HEK293 (cell line): ENCODE measurements around the gene CCNB1IP1.
A peak's percentile ranks its signal among the peaks of the same experiment; 100 is the strongest.

Source experiments
- CTCF ChIA-PET: fragments of 350-600 bp; formaldehyde crosslinking; extraction: SDS; loops from one replicate; lab custom pipeline; 2021; ENCODE audit warnings: antibody characterized with exemption; lab: Yijun Ruan, JAX
- POLR2A ChIA-PET: fragments of 300-600 bp; formaldehyde crosslinking; extraction: SDS; loops from one replicate; lab custom pipeline; 2020; ENCODE audit warnings: antibody characterized with exemption, inconsistent platforms; lab: Yijun Ruan, JAX
- H3K27ac ChIP-seq: fragments of 200-500 bp; sonication (Bioruptor generic); 2 replicates; pipeline ENCODE4 v1.5.1; 2014; ENCODE audit warnings: low read depth, low read length, control low read depth, inconsistent platforms; ENCODE audit errors: extremely low read depth
- H3K36me3 ChIP-seq, 2 experiments: fragments of 200-500 bp in 1 of 2; sonication (Bioruptor generic) in 1 of 2; 1 replicate in 1 of 2; 2 replicates in 1 of 2; pipeline ENCODE4 v1.5.1; 2014 to 2017; ENCODE audit warnings: inconsistent platforms in 2 of 2, low read length in 2 of 2; ENCODE audit not compliant: control insufficient read depth in 2 of 2, insufficient read depth in 1 of 2
- H3K4me1 ChIP-seq: fragments of 200-500 bp; sonication (Bioruptor generic); 2 replicates; pipeline ENCODE4 v1.5.1; 2014; ENCODE audit warnings: mild to moderate bottlenecking, low read length, inconsistent platforms; ENCODE audit not compliant: control insufficient read depth, insufficient read depth
- H3K4me3 ChIP-seq: 2 replicates; pipeline ENCODE4 v1.5.1; 2011; ENCODE audit warnings: low read depth, mild to moderate bottlenecking, control low read depth, low read length, moderate library complexity
- H3K9me3 ChIP-seq: fragments of 200-500 bp; sonication (Bioruptor generic); 2 replicates; pipeline ENCODE4 v1.5.1; 2014; ENCODE audit warnings: low read depth, low read length, inconsistent platforms; ENCODE audit not compliant: control insufficient read depth, insufficient read depth
- CTCF ChIP-seq: fragments of 450-650 bp; formaldehyde crosslinking; IDR thresholded peaks from 2 replicates; pipeline ENCODE4 v1.5.1; 2016; ENCODE audit warnings: missing biosample characterization, missing genetic modification characterization
- GLIS1 ChIP-seq: fragments of 450-650 bp; formaldehyde crosslinking; IDR thresholded peaks from 2 replicates; pipeline ENCODE4 v1.5.1; 2016; ENCODE audit warnings: missing biosample characterization, missing genetic modification characterization
- KLF10 ChIP-seq: fragments of 450-650 bp; IDR thresholded peaks from 2 replicates; pipeline ENCODE4 v1.5.1; 2018; ENCODE audit warnings: missing biosample characterization, mild to moderate bottlenecking, missing genetic modification characterization
- KLF16 ChIP-seq: fragments of 450-650 bp; formaldehyde crosslinking; IDR thresholded peaks from 2 replicates; pipeline ENCODE4 v1.5.1; 2017; ENCODE audit warnings: missing biosample characterization, missing genetic modification characterization
- KLF7 ChIP-seq: fragments of 450-650 bp; formaldehyde crosslinking; IDR thresholded peaks from 2 replicates; pipeline ENCODE4 v1.5.1; 2016; ENCODE audit warnings: missing biosample characterization, missing genetic modification characterization, borderline replicate concordance
- RBAK ChIP-seq: fragments of 450-650 bp; formaldehyde crosslinking; IDR thresholded peaks from 2 replicates; pipeline ENCODE4 v1.5.1; 2016; ENCODE audit warnings: missing biosample characterization, missing genetic modification characterization
- ZBTB20 ChIP-seq: fragments of 450-650 bp; formaldehyde crosslinking; IDR thresholded peaks from 2 replicates; pipeline ENCODE4 v1.5.1; 2016; ENCODE audit warnings: missing biosample characterization, missing genetic modification characterization
- ZBTB48 ChIP-seq: fragments of 450-650 bp; formaldehyde crosslinking; IDR thresholded peaks from 2 replicates; pipeline ENCODE4 v1.5.1; 2016; ENCODE audit warnings: missing biosample characterization, missing genetic modification characterization
- ZEB2 ChIP-seq: fragments of 450-650 bp; formaldehyde crosslinking; IDR thresholded peaks from 2 replicates; pipeline ENCODE4 v1.5.1; 2016; ENCODE audit warnings: missing biosample characterization, missing genetic modification characterization
- ZNF10 ChIP-seq: fragments of 450-650 bp; formaldehyde crosslinking; IDR thresholded peaks from 2 replicates; pipeline ENCODE4 v1.5.1; 2017; ENCODE audit warnings: missing biosample characterization, missing genetic modification characterization
- ZNF184 ChIP-seq: fragments of 450-650 bp; IDR thresholded peaks from 2 replicates; pipeline ENCODE4 v1.5.1; 2018; ENCODE audit warnings: missing biosample characterization, mild to moderate bottlenecking, missing genetic modification characterization
- ZNF2 ChIP-seq: fragments of 450-650 bp; formaldehyde crosslinking; IDR thresholded peaks from 2 replicates; pipeline ENCODE4 v1.5.1; 2016; ENCODE audit warnings: missing biosample characterization, missing genetic modification characterization
- ZNF335 ChIP-seq: fragments of 450-650 bp; formaldehyde crosslinking; conservative IDR thresholded peaks from 2 replicates; pipeline ENCODE4 v1.5.1; 2016; ENCODE audit warnings: missing biosample characterization, missing genetic modification characterization
- ZNF394 ChIP-seq: fragments of 450-650 bp; formaldehyde crosslinking; IDR thresholded peaks from 2 replicates; pipeline ENCODE4 v1.5.1; 2016; ENCODE audit warnings: missing biosample characterization, missing genetic modification characterization, mild to moderate bottlenecking, moderate library complexity, borderline replicate concordance
- ZNF404 ChIP-seq: fragments of 450-650 bp; formaldehyde crosslinking; IDR thresholded peaks from 2 replicates; pipeline ENCODE4 v1.5.1; 2017; ENCODE audit warnings: missing biosample characterization, missing genetic modification characterization
- ZNF416 ChIP-seq: fragments of 450-650 bp; formaldehyde crosslinking; IDR thresholded peaks from 2 replicates; pipeline ENCODE4 v1.5.1; 2016; ENCODE audit warnings: missing biosample characterization, missing genetic modification characterization
- ZNF530 ChIP-seq: fragments of 450-650 bp; formaldehyde crosslinking; IDR thresholded peaks from 2 replicates; pipeline ENCODE4 v1.5.1; 2016; ENCODE audit warnings: low read depth, missing biosample characterization, missing genetic modification characterization
- ZNF580 ChIP-seq: fragments of 450-650 bp; formaldehyde crosslinking; IDR thresholded peaks from 2 replicates; pipeline ENCODE4 v1.5.1; 2016; ENCODE audit warnings: missing biosample characterization, missing genetic modification characterization
- ZNF664 ChIP-seq: fragments of 450-650 bp; formaldehyde crosslinking; IDR thresholded peaks from 2 replicates; pipeline ENCODE4 v1.5.1; 2016; ENCODE audit warnings: missing biosample characterization, missing genetic modification characterization
- ZNF692 ChIP-seq: fragments of 450-650 bp; formaldehyde crosslinking; IDR thresholded peaks from 2 replicates; pipeline ENCODE4 v1.5.1; 2016; ENCODE audit warnings: missing biosample characterization, missing genetic modification characterization
- ZNF777 ChIP-seq: fragments of 450-650 bp; formaldehyde crosslinking; IDR thresholded peaks from 2 replicates; pipeline ENCODE4 v1.5.1; 2017; ENCODE audit warnings: missing biosample characterization, missing genetic modification characterization, borderline replicate concordance
- ZXDB ChIP-seq: fragments of 450-650 bp; formaldehyde crosslinking; IDR thresholded peaks from 2 replicates; pipeline ENCODE4 v1.5.1; 2016; ENCODE audit warnings: missing biosample characterization, missing genetic modification characterization
- TF ChIP-seq, protein P1 (sequence below): sonication (generic); formaldehyde crosslinking; IDR thresholded peaks from 2 replicates; pipeline ENCODE4 v1.8.1; 2022; ENCODE audit warnings: mild to moderate bottlenecking, moderate library complexity, missing genetic modification reagents
- TF ChIP-seq, protein P2 (sequence below): fragments of 450-650 bp; formaldehyde crosslinking; IDR thresholded peaks from 2 replicates; pipeline ENCODE4 v1.5.1; 2016; ENCODE audit warnings: missing biosample characterization, missing genetic modification characterization

CCNB1IP1 gene

GRCh38 chr14:20345366-20345765 is 12.3 kb upstream of the CCNB1IP1 start:
- H3K9me3 ChIP-seq = no peaks in the 10 kb centered on the region
- peaks cover 50 to 53% of the 10 kb centered on the region in 2 experiments for H3K36me3 ChIP-seq
- H3K4me1 ChIP-seq = 0 out of 2 replicates have a peak, but pooled peaks cover 4% of the 10 kb centered on the region
- POLR2A ChIA-PET = interaction anchor here (3.3 kb wide), 1 partner anchor 109 kb away, joined by 51 read pairs; the partner anchor contains the start of genes APEX1 and OSGEP
- no peak for TF ChIP-seq ZNF10 (tag by site-specific recombination)
- TF ChIP-seq ZNF416 = no peak
- TF ChIP-seq ZNF777 (tag by site-specific recombination) = no peak
- TF ChIP-seq RBAK = no peak
- no peak for TF ChIP-seq ZNF2
- no peak overlapping the region for H3K4me3 ChIP-seq
- CTCF ChIA-PET = no interaction called here
- H3K27ac ChIP-seq = no peak overlapping the region

GRCh38 chr14:20343862-20344220 is 10.8 kb upstream of the CCNB1IP1 start:
- H3K4me3 ChIP-seq = peak overlapping the region; percentile 89
- CTCF ChIA-PET = interaction anchor here (0.7 to 6.4 kb wide), 3 partner anchors 16 to 72 kb away, joined by 5 to 67 read pairs (median 5); no protein-coding TSS in a partner anchor
- H3K9me3 ChIP-seq = no peaks in the 10 kb centered on the region
- peaks cover 34 to 38% of the 10 kb centered on the region in 2 experiments for H3K36me3 ChIP-seq
- TF ChIP-seq ZNF580 (no peak), ZBTB48 (tag by site-specific recombination) (no peak), KLF10 (no peak), CTCF (tag by site-specific recombination) (0 out of 2 replicates have a peak, but pooled peaks have one; percentile 3), ZNF664 (no peak), ZNF335 (tag by site-specific recombination) (peak; percentile 11; the same call in 1 of the 2 replicates), ZNF404 (no peak), ZNF530 (no peak)
- POLR2A ChIA-PET = interaction anchor here (0.5 to 3.4 kb wide), 21 partner anchors 9 to 341 kb away, joined by 3 to 57 read pairs (median 7); partner anchors contain the start of genes APEX1, CCNB1IP1, OSGEP and PIP4P1
- H3K27ac ChIP-seq = peak overlapping the region; percentile 70; the same call in 1 of the 2 replicates
- H3K4me1 ChIP-seq = 0 out of 2 replicates have a peak, but pooled peaks cover 4% of the 10 kb centered on the region

GRCh38 chr14:20343092-20343861 is 10.2 kb upstream of the CCNB1IP1 start, which contains the start of gene PARP2:
Gene PARP2 (plus strand): TSS chr14:20343635. CDS start chr14:20343642, 7 bp downstream.
- H3K4me3 ChIP-seq = peak within 1 kb of the TSS; percentile 89
- 0 out of 2 replicates have a peak, but pooled peaks cover 4% of the 10 kb centered on the region for H3K4me1 ChIP-seq
- H3K27ac ChIP-seq = peak within 1 kb of the TSS; percentile 93
- ChIA-PET POLR2A (interaction anchor here (0.5 to 3.4 kb wide), 33 partner anchors 9 to 1183 kb away, joined by 3 to 57 read pairs (median 4); partner anchors contain the start of genes APEX1, CCNB1IP1, OSGEP and PIP4P1), CTCF (interaction anchor here (0.7 to 6.4 kb wide), 8 partner anchors 8 to 270 kb away, joined by 3 to 67 read pairs (median 3); no protein-coding TSS in a partner anchor)
- H3K36me3 ChIP-seq = peaks cover 29 to 32% of the 10 kb centered on the region in 2 experiments
- no peaks in the 10 kb centered on the region for H3K9me3 ChIP-seq
- TF ChIP-seq, protein P1, sequence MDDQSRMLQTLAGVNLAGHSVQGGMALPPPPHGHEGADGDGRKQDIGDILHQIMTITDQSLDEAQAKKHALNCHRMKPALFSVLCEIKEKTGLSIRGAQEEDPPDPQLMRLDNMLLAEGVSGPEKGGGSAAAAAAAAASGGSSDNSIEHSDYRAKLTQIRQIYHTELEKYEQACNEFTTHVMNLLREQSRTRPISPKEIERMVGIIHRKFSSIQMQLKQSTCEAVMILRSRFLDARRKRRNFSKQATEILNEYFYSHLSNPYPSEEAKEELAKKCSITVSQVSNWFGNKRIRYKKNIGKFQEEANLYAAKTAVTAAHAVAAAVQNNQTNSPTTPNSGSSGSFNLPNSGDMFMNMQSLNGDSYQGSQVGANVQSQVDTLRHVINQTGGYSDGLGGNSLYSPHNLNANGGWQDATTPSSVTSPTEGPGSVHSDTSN (CRISPR knock-in tag) = peak; percentile 51; the same call in 1 of the 2 replicates
- TF ChIP-seq ZXDB (tag by site-specific recombination) (peak; percentile 62), GLIS1 (tag by site-specific recombination) (peak; percentile 88; the same call in 1 of the 2 replicates), ZNF394 (peak; percentile 30; the same call in 1 of the 2 replicates), ZNF692 (tag by site-specific recombination) (peak; percentile 98), KLF7 (tag by site-specific recombination) (peak; percentile 1; the same call in 1 of the 2 replicates), RBAK (no peak), ZEB2 (tag by site-specific recombination) (peak; percentile 76), ZBTB20 (tag by site-specific recombination) (peak; percentile 75), KLF16 (tag by site-specific recombination) (peak; percentile 47; the same call in 1 of the 2 replicates), ZNF184 (tag by site-specific recombination) (peak; percentile 47; the same call in 1 of the 2 replicates)
- TF ChIP-seq, protein P2, sequence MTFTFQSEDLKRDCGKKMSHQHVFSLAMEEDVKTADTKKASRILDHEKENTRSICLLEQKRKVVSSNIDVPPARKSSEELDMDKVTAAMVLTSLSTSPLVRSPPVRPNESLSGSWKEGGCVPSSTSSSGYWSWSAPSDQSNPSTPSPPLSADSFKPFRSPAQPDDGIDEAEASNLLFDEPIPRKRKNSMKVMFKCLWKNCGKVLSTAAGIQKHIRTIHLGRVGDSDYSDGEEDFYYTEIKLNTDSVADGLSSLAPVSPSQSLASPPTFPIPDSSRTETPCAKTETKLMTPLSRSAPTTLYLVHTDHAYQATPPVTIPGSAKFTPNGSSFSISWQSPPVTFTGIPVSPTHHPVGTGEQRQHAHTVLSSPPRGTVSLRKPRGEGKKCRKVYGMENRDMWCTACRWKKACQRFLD (tag by site-specific recombination) = no peak
